ENCODE measurements around the gene MEN1.

Gene MEN1

DNA sequence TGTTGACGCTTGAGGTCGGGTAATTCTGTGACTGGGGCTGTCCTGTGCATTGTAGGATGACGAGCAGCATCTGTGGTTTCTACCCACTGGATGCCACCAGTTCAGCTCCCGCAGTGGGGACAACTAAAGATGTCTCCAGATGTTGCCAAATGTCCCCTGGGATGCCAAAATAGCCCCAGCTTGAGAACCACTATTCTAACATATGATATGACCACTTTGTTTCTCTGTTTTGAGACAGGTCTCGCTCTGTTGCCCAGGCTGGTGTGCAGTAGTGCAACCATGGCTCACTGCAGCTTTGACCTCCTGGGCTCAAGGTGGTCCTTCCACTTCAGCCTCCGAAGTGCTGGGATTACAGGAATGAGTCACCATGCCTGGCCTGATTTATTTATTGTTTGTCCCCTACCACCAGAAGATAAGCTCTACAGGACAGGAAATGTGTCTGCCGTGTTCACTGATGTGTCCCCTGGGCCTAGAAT, 4.4 kb upstream of the MEN1 start:
- no peak for DNase-seq (ENCODE audit: low read depth)
- H3K4me3 ChIP-seq (replicated peaks; ENCODE audit: low read depth, low read length), result no peak overlapping the region
- TF ChIP-seq, protein P1, sequence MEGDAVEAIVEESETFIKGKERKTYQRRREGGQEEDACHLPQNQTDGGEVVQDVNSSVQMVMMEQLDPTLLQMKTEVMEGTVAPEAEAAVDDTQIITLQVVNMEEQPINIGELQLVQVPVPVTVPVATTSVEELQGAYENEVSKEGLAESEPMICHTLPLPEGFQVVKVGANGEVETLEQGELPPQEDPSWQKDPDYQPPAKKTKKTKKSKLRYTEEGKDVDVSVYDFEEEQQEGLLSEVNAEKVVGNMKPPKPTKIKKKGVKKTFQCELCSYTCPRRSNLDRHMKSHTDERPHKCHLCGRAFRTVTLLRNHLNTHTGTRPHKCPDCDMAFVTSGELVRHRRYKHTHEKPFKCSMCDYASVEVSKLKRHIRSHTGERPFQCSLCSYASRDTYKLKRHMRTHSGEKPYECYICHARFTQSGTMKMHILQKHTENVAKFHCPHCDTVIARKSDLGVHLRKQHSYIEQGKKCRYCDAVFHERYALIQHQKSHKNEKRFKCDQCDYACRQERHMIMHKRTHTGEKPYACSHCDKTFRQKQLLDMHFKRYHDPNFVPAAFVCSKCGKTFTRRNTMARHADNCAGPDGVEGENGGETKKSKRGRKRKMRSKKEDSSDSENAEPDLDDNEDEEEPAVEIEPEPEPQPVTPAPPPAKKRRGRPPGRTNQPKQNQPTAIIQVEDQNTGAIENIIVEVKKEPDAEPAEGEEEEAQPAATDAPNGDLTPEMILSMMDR (IDR thresholded peaks at IDR 0.05; ENCODE audit: low read length, missing control alignments), result no peak

DNA sequence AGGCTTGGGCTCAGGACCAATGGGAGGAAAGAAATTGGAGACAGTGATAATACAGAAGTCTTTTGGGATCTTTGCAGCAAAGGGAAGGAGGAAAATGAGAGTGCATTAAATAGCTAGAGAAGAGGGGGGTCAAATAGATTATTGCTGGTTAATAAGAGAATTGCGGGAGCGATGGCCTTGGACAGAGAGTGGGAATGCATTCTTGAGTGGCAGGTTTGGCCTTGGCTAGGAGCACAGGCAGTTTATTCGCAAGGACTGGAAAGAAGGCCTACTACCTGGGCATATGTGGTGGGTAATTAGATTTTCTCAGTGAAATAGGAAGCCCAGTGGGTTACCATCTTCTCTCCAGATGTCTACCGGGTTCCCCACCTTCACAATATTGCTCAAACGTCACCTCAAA, 3.5 kb upstream of the MEN1 start:
- DNase-seq (ENCODE audit: low read depth), result no peak
- H3K4me3 ChIP-seq (replicated peaks; ENCODE audit: low read depth, low read length), result no peak overlapping the region
- TF ChIP-seq, protein P1 (IDR thresholded peaks at IDR 0.05; ENCODE audit: low read length, missing control alignments), result no peak

DNA sequence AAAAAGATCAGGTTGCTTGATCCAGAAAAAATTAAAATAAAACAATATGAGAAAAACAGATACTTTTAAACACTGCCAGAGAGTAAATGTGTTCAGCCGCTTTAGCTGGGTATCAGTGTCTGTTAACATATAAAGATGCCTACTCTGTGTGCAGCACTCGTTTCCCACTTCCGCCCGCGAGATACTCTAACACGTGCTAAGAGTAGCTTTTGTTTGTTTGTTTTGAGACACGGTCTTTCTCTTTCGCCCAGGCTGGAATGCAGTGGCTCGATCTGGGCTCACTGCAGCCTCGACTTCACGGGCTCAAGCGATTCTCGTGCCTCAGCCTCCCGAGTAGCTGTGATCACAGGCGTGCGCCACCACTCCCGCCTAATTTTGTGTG, 531 bp upstream of the MEN1 start:
- DNase-seq (ENCODE audit: low read depth), result no peak
- TF ChIP-seq, protein P1 (IDR thresholded peaks at IDR 0.05; ENCODE audit: low read length, missing control alignments), result no peak

GRCh38 chr11:64809781-64810241, 540 bp downstream of the MEN1 start:
- TF ChIP-seq, protein P1 (IDR thresholded peaks at IDR 0.05; ENCODE audit: low read length, missing control alignments), result no peak
- DNase-seq (ENCODE audit: low read depth), result peak; percentile 3
- peak overlapping the region; percentile 93 for H3K4me3 ChIP-seq (replicated peaks; ENCODE audit: low read depth, low read length)

More for the DNA sequence above, 531 bp upstream of the MEN1 start:
- peak overlapping the region; percentile 93 for H3K4me3 ChIP-seq (replicated peaks; ENCODE audit: low read depth, low read length)

DNA sequence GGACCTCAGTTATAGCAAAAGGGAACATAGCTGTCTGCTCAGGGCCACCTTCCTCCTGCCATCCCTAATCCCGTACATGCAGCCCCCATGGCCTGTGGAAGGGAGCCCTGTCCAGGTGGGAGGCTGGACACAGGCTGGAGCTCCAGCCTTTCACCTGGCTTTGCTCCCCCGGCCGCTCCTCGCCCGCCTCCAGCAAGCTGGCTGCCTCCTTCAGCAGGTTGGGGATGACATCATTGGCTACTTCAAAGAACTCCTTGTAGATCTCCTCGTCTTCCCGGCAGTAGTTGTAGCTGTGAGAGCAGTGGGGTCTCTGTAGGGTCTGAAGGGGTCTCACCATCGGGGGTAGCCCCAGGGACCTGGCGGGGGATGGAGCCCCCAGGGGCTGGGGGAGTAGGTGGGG, 4.9 kb downstream of the MEN1 start:
- TF ChIP-seq, protein P1 (IDR thresholded peaks at IDR 0.05; ENCODE audit: low read length, missing control alignments), result no peak
- no peak for DNase-seq (ENCODE audit: low read depth)
- no peak overlapping the region for H3K4me3 ChIP-seq (replicated peaks; ENCODE audit: low read depth, low read length)

- TF ChIP-seq, protein P1 (IDR thresholded peaks at IDR 0.05; ENCODE audit: low read length, missing control alignments), result no peak
- no peak overlapping the region for H3K4me3 ChIP-seq (replicated peaks; ENCODE audit: low read depth, low read length)
- no peak for DNase-seq (ENCODE audit: low read depth)
Observed at GRCh38 chr11:64804346-64805210, 5.8 kb downstream of the MEN1 start.
